DMS 273 (cell line): ENCODE results near the gene MYO9A.

ENCODE experiments used
- DNase-seq: peaks from one replicate; lab custom pipeline; 2025; ENCODE audit not compliant: unreplicated experiment; lab: John Stamatoyannopoulos, UW

Gene MYO9A

DNA sequence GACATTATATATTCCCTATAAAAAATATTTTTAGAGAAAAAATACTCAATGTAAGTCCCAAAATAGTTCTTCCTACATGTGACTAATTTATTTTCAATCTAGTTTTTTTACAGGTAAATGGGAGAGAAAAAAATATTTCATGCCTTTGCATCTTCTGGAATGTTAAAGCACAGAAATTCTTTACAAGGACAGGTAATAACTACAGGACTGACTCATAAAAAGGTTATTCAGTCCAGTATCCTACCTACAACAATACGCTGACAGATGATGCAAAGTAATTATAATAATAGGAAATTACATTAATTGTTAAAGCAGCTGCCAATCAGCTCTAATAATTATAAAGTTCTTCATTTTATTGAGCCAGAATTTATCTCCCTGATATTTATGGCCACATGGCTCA is 147.5 kb downstream of the MYO9A start:
- no peak for DNase-seq

DNA sequence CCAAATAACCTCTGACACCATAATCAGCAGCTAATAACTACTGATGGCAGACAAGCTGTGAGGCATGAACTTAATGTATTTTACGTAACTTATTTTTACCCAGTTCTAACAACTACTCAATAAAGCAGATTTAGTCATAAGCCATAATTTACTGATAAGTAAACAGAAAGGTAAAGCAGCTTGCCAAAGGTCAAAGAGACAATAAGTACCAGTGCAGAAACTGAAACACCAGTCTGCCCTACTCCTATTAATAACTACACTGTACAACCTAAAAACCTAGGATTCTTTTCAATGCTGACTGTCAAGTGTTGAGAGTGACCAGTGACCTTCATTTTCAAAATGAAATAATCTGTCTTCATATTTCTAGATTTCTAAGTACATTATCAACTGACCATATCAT is 155.4 kb downstream of the MYO9A start:
- no peak for DNase-seq

DNA sequence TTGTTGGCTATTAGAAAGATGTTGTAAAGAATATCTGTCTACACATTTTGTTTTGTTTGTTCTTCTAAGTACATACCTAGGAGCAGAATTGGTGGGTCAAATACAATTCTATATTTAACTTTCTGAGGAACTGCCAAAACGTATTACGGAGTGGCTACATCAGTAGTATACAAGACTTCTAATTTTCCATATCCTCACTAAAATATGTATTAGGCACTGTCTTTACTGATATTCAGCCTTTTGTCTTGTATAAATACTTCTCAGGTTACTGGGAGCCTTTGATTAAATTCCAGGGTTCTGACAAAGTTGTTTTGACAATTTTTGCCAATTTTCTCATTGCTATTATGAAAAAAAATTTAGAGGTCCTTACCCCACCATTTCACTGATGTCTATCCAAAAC is 160.9 kb downstream of the MYO9A start:
- no peak for DNase-seq

DNA sequence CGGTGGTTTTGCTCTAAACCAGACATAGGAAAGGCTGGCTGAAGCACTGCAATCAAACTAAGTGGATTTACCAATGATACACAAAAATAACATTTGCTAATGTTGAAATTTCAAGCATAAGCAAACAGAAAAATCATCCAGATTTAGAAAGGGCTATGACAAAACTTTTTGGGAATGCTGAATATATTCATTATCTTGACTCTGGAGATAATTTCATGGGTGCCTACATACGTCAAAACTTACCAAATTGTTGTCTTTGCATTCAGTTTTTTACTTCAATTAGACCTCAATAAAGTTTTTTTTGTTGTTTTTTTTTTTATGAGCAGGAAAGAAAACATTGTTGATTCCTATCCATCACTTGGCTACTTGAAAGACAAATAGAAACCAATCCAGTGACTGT is 166.8 kb downstream of the MYO9A start:
- no peak for DNase-seq

DNA sequence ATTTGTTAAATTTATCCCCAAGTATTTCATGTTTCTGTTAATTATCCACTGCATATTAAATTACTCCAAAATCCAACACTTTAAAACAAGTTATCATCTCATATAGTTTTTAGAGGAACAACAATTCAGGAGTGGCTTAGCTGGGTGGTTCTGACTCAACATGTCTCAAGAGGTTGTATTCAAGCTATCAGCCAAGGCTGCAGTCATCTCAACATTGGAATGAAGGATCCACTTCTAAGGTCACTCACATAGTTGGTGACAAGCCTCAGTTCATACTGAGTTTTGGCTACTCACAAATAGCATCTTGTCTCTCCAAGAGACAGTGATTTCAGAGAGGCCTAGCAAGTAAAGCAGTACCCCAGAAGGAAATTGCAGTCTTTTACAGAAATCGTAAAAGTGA is 172.9 kb downstream of the MYO9A start:
- no peak for DNase-seq

DNA sequence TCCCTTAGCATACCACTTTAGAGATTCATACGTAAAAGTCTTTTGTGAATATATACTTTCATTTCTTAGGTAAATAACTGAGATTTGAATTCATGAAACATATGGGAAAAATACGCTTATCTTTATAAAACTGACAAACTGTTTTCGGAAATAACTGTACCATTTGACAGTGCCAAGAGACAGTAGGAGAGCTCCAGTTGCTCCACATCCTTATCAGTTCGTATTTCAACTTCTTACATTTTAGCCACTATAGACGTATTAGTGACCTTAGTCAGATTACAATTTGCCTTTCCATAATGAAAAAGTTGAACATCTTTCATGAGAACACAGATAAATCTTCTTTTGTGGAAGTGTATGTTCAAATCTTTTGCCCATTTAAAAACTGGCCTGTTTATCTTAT is 174.1 kb downstream of the MYO9A start:
- DNase-seq: no peak

DNA sequence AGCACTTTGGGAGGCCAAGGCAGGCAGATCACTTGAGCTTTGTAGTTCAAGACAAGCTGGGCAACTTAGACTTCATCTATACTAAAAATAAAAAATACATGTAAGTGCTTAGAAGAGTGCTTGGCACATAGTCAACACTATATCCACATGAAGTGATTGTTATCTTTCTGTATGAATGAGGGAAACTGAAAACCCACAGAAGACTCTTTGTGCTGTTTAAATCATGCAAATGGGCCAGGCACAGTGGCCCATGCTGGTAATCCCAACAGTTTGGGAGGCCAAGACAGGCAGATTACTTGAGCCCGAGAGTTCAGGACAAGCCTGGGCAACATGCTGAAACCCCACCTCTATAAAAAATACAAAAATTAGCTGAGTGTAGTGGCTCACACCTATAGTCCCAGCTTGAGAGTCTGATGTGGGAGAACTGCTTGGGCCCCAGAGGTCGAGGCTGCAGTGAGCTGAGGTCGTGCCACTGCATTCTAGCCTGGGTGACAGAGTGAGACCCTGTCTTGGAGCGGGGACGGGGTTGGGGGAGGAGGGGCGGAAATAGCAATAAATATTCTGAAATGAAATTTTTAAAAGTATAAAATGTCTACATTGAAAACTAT is 177.9 kb downstream of the MYO9A start:
- no peak for DNase-seq

DNA sequence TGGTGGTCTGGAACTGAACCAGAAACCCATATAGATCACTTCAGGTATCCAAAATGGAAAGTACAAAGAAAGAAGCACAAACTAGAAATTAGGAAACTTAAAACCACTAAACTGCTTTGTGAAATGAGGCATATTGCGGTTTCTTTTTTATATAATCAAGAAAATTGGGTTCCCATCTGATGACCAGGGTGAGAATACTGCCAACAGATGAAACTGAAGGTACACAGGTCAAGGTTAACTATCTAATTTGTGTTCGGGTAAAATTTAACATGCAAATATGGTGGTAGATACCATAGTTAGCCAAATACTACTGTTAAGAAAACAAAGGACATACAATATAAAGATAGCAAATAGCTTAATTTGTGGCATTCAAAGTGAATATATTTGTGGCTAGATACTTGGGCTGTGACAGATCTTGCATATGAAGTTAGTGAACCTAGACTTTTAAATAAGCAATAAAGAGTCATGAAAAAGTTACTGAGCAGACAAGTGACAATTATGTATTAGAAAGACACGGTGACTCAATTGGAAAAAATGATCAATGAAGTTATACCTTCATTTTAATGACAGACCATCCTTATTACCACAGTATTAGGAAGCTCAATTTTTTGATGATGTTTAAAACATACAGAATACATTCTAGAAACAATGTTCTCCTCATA is 180.2 kb downstream of the MYO9A start:
- DNase-seq: no peak

DNA sequence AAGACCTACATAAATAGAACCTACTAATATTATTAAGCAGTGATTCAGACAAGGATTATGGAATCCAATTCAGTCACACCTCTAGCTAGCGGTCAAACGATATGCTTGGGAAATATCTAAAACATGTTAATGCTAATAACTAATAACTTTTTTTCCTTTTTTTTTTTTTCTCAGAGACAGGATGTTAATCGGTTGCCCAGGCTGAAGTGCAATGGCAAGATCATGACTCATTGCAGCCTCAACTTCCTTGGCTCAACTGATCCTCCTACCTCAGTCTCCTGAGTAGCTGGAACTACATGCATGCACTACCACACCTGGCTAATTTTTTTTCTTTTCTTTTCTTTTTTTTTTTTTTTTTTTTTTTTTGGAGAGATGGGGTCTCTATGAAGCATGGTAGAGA is 183.5 kb downstream of the MYO9A start:
- no peak for DNase-seq

DNA sequence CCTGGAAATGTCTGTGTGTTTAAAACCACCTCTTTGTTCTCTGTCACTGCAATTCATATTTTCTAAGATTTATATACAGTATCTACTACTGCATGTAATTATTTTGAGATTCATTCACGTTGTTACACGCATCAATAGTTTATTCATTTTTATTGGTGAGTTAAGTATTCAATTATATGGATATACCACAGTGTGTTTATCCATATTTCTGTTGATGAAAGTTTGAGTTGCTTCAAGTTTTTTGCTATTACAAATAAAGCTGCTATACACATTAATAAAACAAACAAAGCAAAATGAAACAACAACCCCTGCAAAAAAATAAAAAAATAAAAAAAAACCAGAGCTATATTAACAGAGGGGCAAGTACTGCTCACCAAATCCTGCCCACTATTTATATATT is 185.3 kb downstream of the MYO9A start:
- no peak for DNase-seq

DNA sequence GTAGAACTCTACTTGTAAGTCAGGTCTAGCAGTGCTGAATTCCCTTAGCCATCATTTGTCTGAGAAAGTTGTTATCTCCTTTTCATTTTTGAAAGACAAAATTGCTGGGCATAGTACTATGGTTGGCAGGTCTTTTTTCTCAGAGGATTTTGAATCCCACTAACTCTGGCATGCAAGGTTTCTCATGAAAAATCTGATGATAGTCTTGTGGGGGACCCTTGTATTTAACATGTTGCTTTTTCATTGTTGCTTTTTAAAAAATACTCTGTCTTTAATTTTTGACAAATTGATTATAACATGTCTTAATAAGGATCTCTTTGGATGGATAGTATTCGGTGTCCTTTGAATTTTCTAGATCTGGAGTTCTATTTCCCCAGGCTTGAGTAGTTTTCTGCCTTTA is 186.7 kb downstream of the MYO9A start:
- DNase-seq: no peak

DNA sequence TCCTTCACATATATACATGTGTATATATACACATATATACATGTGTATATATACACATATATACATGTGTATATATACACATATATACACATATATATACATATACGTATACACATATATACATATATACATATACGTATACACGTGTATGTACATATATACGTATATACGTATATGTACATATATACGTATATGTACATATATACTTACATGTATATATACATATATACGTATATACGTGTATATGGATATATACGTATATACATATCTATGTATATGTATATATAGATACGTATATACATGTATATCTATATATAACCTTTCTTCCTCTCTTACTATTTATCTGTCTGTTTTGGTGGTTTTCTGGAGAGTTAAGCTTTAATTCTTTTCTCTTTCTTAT is 192.8 kb downstream of the MYO9A start:
- no peak for DNase-seq

DNA sequence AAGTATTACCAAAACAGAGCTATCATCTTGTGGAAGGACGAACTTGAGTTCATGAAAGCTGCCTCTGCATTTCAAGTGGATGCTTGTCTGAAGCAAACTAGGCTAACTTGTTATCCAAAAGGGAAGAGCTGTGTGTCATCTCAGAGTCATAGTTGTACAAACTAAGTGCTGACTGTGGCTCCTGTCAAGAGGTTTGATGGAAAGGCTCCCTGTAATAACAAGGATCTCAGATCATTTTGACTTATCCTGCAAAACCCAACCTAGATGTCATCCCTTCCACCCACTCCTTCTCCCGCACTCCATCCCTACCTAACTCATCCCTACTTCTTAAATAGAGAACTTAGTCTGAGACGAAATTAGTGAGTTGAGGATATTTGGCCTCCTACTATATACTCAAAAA is 196.8 kb downstream of the MYO9A start:
- DNase-seq: no peak

DNA sequence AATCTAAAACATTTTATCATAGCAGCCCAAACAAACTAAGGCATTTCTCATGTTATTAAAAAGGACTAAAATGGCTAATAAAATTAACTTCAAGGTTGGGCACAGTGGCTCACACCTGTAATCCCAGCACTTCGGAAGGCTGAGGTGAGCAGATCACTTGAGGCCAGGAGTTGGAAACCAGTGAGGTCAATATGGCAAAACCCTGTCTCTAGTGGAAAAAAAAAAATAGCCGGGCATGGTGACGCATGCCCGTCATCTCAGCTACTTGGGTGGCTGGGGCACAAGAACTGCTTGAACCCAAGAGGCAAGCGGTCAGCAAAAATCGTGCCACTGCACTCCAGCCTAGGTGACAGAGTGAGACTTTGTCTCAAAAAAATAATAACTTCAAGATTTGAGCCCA is 197.4 kb downstream of the MYO9A start:
- DNase-seq: no peak

DNA sequence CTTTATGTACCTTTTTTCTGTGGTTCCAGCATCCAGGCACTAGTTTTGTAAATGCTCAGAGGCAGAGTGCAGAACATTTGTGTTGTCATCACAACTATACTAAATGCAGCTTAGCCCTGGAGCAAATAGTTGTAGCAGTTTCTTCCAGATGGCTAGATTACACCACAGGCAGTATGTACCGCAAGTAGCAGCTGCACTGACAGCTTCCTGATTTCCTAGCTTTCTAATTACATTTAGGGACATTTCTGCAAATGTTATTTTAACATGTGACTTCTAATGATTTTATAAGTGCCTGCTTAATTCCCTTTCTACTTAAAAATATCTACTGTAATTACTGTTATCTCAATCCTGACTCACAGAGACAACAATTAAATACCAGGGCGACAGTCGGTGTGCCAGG is 201.1 kb downstream of the MYO9A start:
- peak; percentile 5 for DNase-seq

DNA sequence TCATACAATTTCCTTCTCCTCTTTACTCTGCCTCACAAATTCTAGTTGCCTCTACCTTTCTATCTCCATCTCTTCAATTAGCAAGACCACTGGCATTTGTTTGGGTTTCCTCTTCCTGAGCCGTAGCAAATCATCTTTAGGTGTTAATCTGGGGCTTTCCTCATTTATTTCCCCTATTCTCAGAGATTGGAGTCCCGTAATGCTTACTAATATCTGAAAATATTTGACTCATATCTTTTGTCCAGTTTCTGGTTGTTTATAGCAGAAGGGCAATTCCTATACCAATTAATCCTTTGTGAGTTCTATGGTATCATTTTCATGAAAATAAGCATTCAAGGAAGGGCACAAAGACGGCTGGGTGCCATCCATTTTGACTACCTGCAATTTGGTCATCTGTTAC is 203.9 kb downstream of the MYO9A start:
- DNase-seq: no peak

DNA sequence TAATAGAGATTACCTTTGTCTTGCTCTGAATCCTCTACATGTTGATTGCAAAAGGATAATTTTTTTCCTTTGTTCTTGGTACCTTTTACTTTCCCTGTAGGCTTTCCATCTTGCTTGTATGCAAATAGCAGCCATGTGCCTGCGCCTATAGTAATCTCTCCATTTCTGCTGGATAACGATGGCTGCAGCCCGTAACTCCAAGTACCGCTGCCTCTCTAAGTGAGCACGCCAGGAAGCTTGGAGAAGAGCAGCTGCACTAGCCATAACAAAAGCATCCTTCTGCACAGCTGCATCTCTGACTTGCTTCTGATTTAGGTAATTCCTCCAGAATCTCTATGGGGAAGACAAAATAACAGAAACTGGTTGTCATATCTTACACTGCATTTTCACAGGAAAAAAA is 218.3 kb downstream of the MYO9A start:
- no peak for DNase-seq

DNA sequence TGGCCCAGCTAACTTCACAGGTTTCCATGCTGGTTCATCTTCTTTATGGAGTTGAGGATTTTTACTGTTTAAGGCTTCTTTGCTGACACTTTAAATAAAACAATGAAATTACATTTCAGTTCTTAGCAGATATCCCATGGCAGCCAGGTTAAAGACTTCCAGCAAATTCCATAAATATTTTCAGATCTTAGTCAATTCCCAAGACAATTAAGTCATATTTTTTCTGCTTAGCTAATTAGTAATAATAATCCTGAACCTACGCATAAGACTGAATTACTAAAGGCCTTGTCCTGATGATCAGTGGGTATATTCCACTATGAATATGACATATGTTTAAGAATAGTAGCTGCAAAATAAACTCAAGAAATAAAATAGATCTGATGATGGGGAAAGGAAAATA is 224.3 kb downstream of the MYO9A start:
- no peak for DNase-seq

DNA sequence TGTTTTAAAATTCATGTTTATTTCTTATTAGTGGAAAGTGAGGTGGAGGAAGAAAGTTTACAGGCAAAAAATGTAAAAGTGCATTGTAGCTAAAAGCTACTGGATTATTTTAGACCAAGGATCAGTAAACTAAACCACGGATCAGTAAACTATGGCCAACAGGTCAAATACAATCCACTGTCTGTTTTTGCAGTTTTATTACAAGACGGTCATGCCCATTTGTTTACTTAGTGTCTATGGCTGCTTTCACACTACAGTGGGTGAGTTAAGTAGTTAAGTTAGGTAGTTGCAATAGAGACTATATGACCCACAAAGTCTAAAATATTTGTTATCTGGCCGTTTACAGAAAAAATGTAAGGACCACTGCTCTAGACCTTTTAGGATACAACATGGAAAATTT is 225.6 kb downstream of the MYO9A start:
- DNase-seq: no peak

DNA sequence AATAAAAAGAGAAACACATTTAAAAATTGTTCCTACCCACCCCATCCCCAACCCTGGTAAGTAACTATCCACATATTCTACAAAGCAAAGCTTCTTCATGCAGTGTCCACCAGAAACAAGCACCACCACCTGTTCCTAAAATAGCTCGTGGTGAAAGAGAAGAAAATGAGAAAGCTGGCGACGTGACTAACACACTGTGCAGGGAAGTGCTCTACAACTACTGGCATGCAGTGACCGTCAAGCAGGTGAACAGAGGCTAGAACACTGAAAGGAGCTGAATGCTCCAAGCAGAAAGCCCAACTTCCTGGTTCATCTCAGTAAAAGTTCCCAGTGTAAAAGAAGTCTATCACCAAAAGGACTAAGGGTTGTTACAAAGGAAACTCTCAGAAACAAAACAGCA is 226.9 kb downstream of the MYO9A start:
- no peak for DNase-seq

DNA sequence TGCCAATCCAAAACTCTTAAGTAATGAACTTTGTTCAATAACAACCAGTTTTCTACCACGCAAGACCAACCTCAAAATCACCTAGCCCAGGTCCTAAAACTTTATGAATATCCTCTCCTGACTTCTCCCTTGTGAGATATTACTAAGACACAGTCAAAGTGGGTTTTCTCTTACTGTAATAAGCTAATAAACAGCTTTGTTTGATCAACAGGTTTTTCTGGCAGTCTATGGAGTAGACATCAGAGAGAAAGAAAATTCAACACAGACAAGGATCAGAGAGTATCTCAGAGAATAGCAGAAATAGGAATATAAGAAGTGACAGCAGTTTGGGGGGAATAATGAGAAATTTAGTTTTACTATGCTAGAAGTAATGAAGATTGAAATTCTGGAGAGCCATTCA is 228.0 kb downstream of the MYO9A start:
- no peak for DNase-seq

DNA sequence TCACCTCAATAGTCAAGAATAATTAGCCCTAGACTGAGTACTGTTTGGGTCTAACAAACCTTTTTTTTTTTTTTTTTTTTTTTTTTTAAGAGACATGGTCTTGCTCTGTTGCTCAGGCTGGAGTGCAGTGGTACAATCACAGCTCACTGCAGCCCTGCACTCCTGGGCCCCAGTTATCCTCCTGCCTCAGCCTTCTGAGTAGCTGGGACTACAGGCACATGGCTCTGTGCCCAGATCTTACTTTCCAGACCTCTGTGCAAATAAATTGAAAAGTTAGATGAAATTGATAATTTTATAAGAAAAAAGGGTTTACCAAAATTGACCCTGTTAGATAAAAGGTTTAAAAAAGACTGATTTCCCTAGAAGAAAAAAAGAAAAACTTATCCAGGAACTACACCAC is 228.6 kb downstream of the MYO9A start:
- DNase-seq: no peak

DNA sequence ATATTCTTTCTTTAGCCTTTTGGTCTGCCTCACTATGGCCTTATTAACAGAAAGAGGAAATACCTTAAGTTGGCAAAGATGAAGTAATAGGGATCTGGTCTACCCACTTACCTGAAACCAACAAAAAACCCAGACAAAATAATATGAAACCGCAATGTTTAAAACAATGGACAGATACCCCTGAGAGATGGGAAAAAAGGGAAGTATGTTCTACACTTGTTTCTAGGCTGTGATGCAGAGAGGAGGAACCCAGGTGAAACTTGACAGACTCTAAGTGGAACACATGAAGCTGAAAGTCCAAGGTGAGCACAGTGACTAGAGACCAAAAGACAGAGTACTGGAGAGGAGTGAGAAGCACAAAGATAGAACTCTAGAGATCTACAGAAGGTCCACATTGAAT is 229.2 kb downstream of the MYO9A start:
- no peak for DNase-seq
